Measurements from ENCODE around the gene FURIN.

DNA sequence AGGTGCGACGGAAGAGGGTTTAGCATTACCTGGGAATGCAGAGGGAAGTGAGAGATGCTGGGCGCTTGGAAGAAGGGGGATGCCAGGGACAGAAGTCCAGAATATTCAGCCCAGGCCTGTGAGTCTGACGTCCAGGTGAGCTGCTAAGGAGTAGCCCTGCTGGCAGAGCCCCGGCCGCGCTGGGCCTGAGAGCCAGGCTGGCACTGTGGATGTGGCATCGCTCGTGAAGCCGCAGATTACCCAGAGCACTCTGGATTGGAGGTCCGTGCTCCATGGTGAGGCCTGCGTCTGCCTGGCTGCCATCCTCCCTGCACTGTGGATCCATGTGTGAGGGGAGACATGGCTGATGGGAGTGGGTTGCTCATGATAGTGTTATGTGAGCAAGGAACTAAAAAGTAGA lies 49.2 kb downstream of the FURIN start:
- TF ChIP-seq POLR2A (IDR thresholded peaks at IDR 0.05): no peak
- TF ChIP-seq, protein P1, sequence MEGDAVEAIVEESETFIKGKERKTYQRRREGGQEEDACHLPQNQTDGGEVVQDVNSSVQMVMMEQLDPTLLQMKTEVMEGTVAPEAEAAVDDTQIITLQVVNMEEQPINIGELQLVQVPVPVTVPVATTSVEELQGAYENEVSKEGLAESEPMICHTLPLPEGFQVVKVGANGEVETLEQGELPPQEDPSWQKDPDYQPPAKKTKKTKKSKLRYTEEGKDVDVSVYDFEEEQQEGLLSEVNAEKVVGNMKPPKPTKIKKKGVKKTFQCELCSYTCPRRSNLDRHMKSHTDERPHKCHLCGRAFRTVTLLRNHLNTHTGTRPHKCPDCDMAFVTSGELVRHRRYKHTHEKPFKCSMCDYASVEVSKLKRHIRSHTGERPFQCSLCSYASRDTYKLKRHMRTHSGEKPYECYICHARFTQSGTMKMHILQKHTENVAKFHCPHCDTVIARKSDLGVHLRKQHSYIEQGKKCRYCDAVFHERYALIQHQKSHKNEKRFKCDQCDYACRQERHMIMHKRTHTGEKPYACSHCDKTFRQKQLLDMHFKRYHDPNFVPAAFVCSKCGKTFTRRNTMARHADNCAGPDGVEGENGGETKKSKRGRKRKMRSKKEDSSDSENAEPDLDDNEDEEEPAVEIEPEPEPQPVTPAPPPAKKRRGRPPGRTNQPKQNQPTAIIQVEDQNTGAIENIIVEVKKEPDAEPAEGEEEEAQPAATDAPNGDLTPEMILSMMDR (IDR thresholded peaks at IDR 0.05): no peak
- no peak for TF ChIP-seq POLR2AphosphoS5 (IDR thresholded peaks at IDR 0.05)
- no peak for TF ChIP-seq EP300 (IDR thresholded peaks at IDR 0.05)
